Measurements from ENCODE around the gene CWC27.

The CWC27 gene

GRCh38 chr5:64949331-64949730 lies 180.6 kb downstream of the CWC27 start (continued):
- TF ChIP-seq ZNF791 (tag by site-specific recombination; IDR thresholded peaks at IDR 0.05) (no peak), ZNF416 (tag by site-specific recombination; IDR thresholded peaks at IDR 0.05) (no peak), ZSCAN4 (tag by site-specific recombination; IDR thresholded peaks at IDR 0.05) (no peak), ZNF433 (tag by site-specific recombination; IDR thresholded peaks at IDR 0.05; ENCODE audit: low read depth) (no peak), ZNF544 (tag by site-specific recombination; IDR thresholded peaks at IDR 0.05) (no peak), CTCF (tag by site-specific recombination; IDR thresholded peaks at IDR 0.05) (no peak), SP7 (tag by site-specific recombination; IDR thresholded peaks at IDR 0.05) (0 out of 2 replicates have a peak, but pooled peaks have one; percentile 41), ZNF221 (tag by site-specific recombination; IDR thresholded peaks at IDR 0.05; ENCODE audit: borderline replicate concordance) (no peak), ZNF518A (tag by site-specific recombination; conservative IDR thresholded peaks at IDR 0.05; ENCODE audit: low read depth) (no peak), GLIS1 (tag by site-specific recombination; IDR thresholded peaks at IDR 0.05) (no peak), ZNF785 (tag by site-specific recombination; IDR thresholded peaks at IDR 0.05) (no peak), ZNF548 (tag by site-specific recombination; IDR thresholded peaks at IDR 0.05) (no peak), KLF9 (tag by site-specific recombination; IDR thresholded peaks at IDR 0.05; ENCODE audit: low read depth) (no peak), ZNF341 (tag by site-specific recombination; IDR thresholded peaks at IDR 0.05; ENCODE audit: low read depth) (no peak), WT1 (tag by site-specific recombination; IDR thresholded peaks at IDR 0.05) (no peak), ZNF302 (tag by site-specific recombination; IDR thresholded peaks at IDR 0.05; ENCODE audit: low read depth) (no peak), ZXDB (tag by site-specific recombination; IDR thresholded peaks at IDR 0.05) (peak; percentile 44; the same call in 1 of the 2 replicates), ZNF2 (tag by site-specific recombination; IDR thresholded peaks at IDR 0.05) (no peak), BCL6B (tag by site-specific recombination; IDR thresholded peaks at IDR 0.05) (no peak), ZNF510 (tag by site-specific recombination; IDR thresholded peaks at IDR 0.05; ENCODE audit: insufficient replicate concordance) (no peak), PRDM4 (tag by site-specific recombination; IDR thresholded peaks at IDR 0.05) (peak; percentile 40; the same call in 1 of the 2 replicates), GLI4 (tag by site-specific recombination; IDR thresholded peaks at IDR 0.05) (no peak), HOXC10 (CRISPR knock-in tag; IDR thresholded peaks at IDR 0.05) (no peak), MYNN (tag by site-specific recombination; IDR thresholded peaks at IDR 0.05; ENCODE audit: borderline replicate concordance) (no peak), OVOL3 (tag by site-specific recombination; IDR thresholded peaks at IDR 0.05) (0 out of 2 replicates have a peak, but pooled peaks have one; percentile 22), ZNF324 (tag by site-specific recombination; IDR thresholded peaks at IDR 0.05) (no peak), YY2 (tag by site-specific recombination; IDR thresholded peaks at IDR 0.05) (no peak), ZFP41 (tag by site-specific recombination; IDR thresholded peaks at IDR 0.05; ENCODE audit: borderline replicate concordance) (no peak), SP3 (tag by site-specific recombination; IDR thresholded peaks at IDR 0.05) (no peak), EGR2 (tag by site-specific recombination; IDR thresholded peaks at IDR 0.05; ENCODE audit: low read depth) (no peak)
